ENCODE results near the gene VWC2.

- TF ChIP-seq CTCF (CRISPR knock-in tag; IDR thresholded peaks at IDR 0.05), result no peak
- TF ChIP-seq ZFY (CRISPR knock-in tag; IDR thresholded peaks at IDR 0.05), result no peak
- TF ChIP-seq ZSCAN20 (CRISPR knock-in tag; IDR thresholded peaks at IDR 0.05; ENCODE audit: borderline replicate concordance), result no peak
- no peak for TF ChIP-seq POLR2G (IDR thresholded peaks at IDR 0.05; ENCODE audit: low read depth, low read length)
- no peak for TF ChIP-seq PPARG (CRISPR knock-in tag; conservative IDR thresholded peaks at IDR 0.05)
- no peak for TF ChIP-seq ATF7 (IDR thresholded peaks at IDR 0.05)
- TF ChIP-seq ATF7 (CRISPR knock-in tag; IDR thresholded peaks at IDR 0.05), result no peak
- TF ChIP-seq GMEB1 (CRISPR knock-in tag; IDR thresholded peaks at IDR 0.05; ENCODE audit: borderline replicate concordance), result no peak
- no peak for TF ChIP-seq FOXK1 (CRISPR knock-in tag; IDR thresholded peaks at IDR 0.05; ENCODE audit: borderline replicate concordance, low read depth)
- TF ChIP-seq PLSCR1 (CRISPR knock-in tag; IDR thresholded peaks at IDR 0.05; ENCODE audit: borderline replicate concordance), result no peak
Observed at GRCh38 chr7:49780953-49781352, 7.5 kb downstream of the VWC2 start.

Measured in HepG2 (cell line).